Raji (cell line): ENCODE results near the gene EYA3.

Source experiments
- POLR2A ChIP-seq: IDR thresholded peaks from 2 replicates; pipeline ENCODE4 v1.6.1; 2011; ENCODE audit warnings: low read depth, low read length, control low read depth; ENCODE audit not compliant: insufficient read depth

EYA3 gene

GRCh38 chr1:27934818-27935549 is 153.4 kb downstream of the EYA3 start, which contains the start of gene SMPDL3B:
SMPDL3B (plus strand) TSS chr1:27935000; CDS start chr1:27935184, 184 bp downstream.
- peak; percentile 69 for TF ChIP-seq POLR2A

GRCh38 chr1:27931759-27932158 is 156.7 kb downstream of the EYA3 start:
- no peak for TF ChIP-seq POLR2A

DNA sequence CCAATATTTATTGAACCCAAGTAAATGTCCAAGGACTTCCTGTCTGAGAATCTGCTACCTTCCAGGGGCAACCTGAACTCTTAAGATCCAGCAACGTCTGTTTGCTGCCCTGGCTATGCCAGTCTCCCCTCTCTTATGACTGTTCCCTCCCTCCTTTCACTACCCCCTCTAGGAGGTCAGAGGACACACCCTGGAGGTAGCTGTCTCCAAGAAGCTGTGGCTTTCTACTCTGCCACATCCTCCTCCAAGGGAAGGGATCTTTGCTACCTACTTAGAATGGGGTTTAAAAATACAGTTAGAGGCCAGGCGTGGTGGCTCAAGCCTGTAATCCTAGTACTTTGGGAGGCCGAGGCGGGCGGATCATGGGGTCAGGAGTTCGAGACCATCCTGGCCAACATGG is 157.2 kb downstream of the EYA3 start:
- TF ChIP-seq POLR2A, result no peak

GRCh38 chr1:27928216-27928954 is 160.0 kb downstream of the EYA3 start:
- TF ChIP-seq POLR2A, result no peak

- no peak for TF ChIP-seq POLR2A
Observed at GRCh38 chr1:27922272-27922671, 166.1 kb downstream of the EYA3 start.
